Gastroesophageal sphincter (tissue), 4 donors: ENCODE results near the gene FAM111B. TPM values are rescaled to one million over a fixed set of nuclear protein-coding genes. Genes with fewer than 3 reads are reported as not detected.

ENCODE experiments used
- ATAC-seq: fragments of 150-250 bp; one replicate; pipeline ENCODE4 v1.9.1; 2016; ENCODE audit warnings: mild to moderate bottlenecking, moderate library complexity
- H3K27ac ChIP-seq, 4 donors: fragments of 200-600 bp; sonication (generic) in 3 of 4; 1 replicate in 3 of 4; 2 replicates in 1 of 4; pipeline ENCODE4 v1.5.1; 2016 to 2019
- H3K27me3 ChIP-seq: fragments of 200-600 bp; sonication (generic); one replicate; pipeline ENCODE4 v1.5.1; 2019
- H3K36me3 ChIP-seq, 2 donors: fragments of 200-600 bp; sonication (generic); one replicate each; pipeline ENCODE4 v1.5.1; 2019; ENCODE audit warnings: control low read depth in 1 of 2
- H3K4me1 ChIP-seq, 3 donors: fragments of 200-600 bp; sonication (generic); 1 replicate in 2 of 3; 2 replicates in 1 of 3; pipeline ENCODE4 v1.5.1; 2016 to 2019; ENCODE audit warnings: control low read depth in 2 of 3
- H3K4me3 ChIP-seq, 2 donors: fragments of 200-600 bp; sonication (generic); one replicate each; pipeline ENCODE4 v1.5.1; 2019; ENCODE audit warnings: mild to moderate bottlenecking in 1 of 2, moderate library complexity in 1 of 2
- H3K9me3 ChIP-seq, 3 donors: fragments of 200-600 bp; sonication (generic); one replicate each; pipeline ENCODE4 v1.5.1; 2017 to 2019; ENCODE audit warnings: control low read depth in 2 of 3
- EP300 ChIP-seq: sonication (generic); formaldehyde crosslinking; IDR thresholded peaks from one replicate; pipeline ENCODE4 v1.6.1; 2017; ENCODE audit warnings: antibody characterized with exemption, mild to moderate bottlenecking
- POLR2A ChIP-seq, 2 donors: fragments of 450-650 bp; IDR thresholded peaks; one replicate each; pipeline ENCODE4 v1.6.1; 2017; ENCODE audit warnings: antibody characterized with exemption in 2 of 2, mild to moderate bottlenecking in 2 of 2, moderate library complexity in 1 of 2
- POLR2AphosphoS5 ChIP-seq: sonication (generic); formaldehyde crosslinking; IDR thresholded peaks from one replicate; pipeline ENCODE4 v1.6.1; 2017; ENCODE audit warnings: antibody characterized with exemption
- WGBS, 2 donors: methylation state at CpG; one replicate each; pipeline ENCODE4 v1.1.5; 2018; ENCODE audit warnings: low coverage in 1 of 2; 5-methylcytosine and 5-hydroxymethylcytosine counted together
- total RNA-seq, 4 donors: library from RNA; depleted of rRNA; stranded (reverse); fragments of >200 nt; gene quantifications; one replicate each; pipeline ENCODE4 v1.1.0, GENCODE V29; 2016
- TF ChIP-seq, protein P1 (sequence below), 4 experiments: fragments of 200-600 bp in 2 of 4; fragments of 450-650 bp in 2 of 4; sonication (generic) in 1 of 4; IDR thresholded peaks; one replicate each; pipeline ENCODE4 v1.5.1; 2017 to 2019; ENCODE audit warnings: antibody characterized with exemption in 4 of 4, mild to moderate bottlenecking in 2 of 4, moderate library complexity in 2 of 4

FAM111B gene
- total RNA-seq, 4 donors from 2014 or later, result 0.13 to 1.4 TPM; not detected in 2

DNA sequence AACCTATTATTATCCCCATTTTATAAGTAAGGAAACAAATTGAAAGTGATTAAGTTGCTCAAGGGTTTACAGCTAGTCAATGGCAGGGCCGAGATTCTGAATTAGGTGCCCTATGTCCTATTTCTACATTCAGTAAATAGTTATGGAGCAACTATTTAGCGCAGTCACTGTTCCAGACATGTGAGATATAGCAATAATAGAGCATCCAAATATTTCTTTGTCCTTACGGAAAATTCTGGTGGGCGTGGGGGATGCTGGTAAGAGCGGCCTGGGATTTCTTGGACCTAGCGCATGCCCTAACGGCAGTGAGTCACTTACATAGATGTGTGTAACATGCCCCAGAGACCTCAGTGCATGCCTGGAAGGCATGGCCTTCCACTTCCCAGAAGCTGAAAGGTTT is 69.3 kb downstream of the FAM111B start:
- peaks cover 0 to 26% (median 11%) of the 10 kb centered on the region in 3 donors for H3K4me1 ChIP-seq
- ATAC-seq, result no peak
- peaks cover 14% of the 10 kb centered on the region for H3K27me3 ChIP-seq
- H3K36me3 ChIP-seq, result no peaks in the 10 kb centered on the region
- no peaks in the 10 kb centered on the region for H3K9me3 ChIP-seq
- WGBS, 2 donors, result 88 to 94% methylated on average over 2 to 4 of the region's 7 CpGs
- TF ChIP-seq EP300 (no peak), POLR2A (IDR thresholded peaks at IDR 0.05) (no peak), POLR2AphosphoS5 (no peak)
- TF ChIP-seq, protein P1, sequence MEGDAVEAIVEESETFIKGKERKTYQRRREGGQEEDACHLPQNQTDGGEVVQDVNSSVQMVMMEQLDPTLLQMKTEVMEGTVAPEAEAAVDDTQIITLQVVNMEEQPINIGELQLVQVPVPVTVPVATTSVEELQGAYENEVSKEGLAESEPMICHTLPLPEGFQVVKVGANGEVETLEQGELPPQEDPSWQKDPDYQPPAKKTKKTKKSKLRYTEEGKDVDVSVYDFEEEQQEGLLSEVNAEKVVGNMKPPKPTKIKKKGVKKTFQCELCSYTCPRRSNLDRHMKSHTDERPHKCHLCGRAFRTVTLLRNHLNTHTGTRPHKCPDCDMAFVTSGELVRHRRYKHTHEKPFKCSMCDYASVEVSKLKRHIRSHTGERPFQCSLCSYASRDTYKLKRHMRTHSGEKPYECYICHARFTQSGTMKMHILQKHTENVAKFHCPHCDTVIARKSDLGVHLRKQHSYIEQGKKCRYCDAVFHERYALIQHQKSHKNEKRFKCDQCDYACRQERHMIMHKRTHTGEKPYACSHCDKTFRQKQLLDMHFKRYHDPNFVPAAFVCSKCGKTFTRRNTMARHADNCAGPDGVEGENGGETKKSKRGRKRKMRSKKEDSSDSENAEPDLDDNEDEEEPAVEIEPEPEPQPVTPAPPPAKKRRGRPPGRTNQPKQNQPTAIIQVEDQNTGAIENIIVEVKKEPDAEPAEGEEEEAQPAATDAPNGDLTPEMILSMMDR (IDR thresholded peaks at IDR 0.05), result no peak
- H3K27ac ChIP-seq, result no peak overlapping the region
- H3K4me3 ChIP-seq, result no peak overlapping the region

Other genes with a start within 250 kb of the FAM111B start
- gene GLYATL1, start 167.7 kb upstream of the FAM111B start, total RNA-seq, result 1 to 10 TPM in 1 of 4 donors, not detected in 3; 3.9 TPM
- not detected for gene GLYATL1B, start 20.9 kb upstream of the FAM111B start, total RNA-seq
- gene FAM111A, start 35.6 kb downstream of the FAM111B start, total RNA-seq, result 10 to 100 TPM; 12.8 to 49.2 (median 22.7) TPM
- 1 to 10 TPM; 2.0 to 6.8 (median 6.2) TPM for gene DTX4, start 64.9 kb downstream of the FAM111B start, total RNA-seq
- 10 to 100 TPM in 2 of 4 donors, 1 to 10 TPM in 2; 3.6 to 35.5 (median 11.4) TPM for gene MPEG1, start 105.7 kb downstream of the FAM111B start, total RNA-seq